ENCODE data around the gene NANOGP8.

NANOGP8 gene

GRCh38 chr15:35054380-35054779 is 30.7 kb downstream of the NANOGP8 start:
- CTCF ChIA-PET, result no interaction called here
- POLR2A ChIA-PET (ENCODE audit: low non-redundant PET), result no interaction called here
- no peak for TF ChIP-seq CTCF (conservative IDR thresholded peaks at IDR 0.05; ENCODE audit: low read depth)

GRCh38 chr15:35047996-35048395 is 37.1 kb downstream of the NANOGP8 start:
- no peak overlapping the region for H3K27ac ChIP-seq
- CTCF ChIA-PET, result interaction anchor here (0.6 kb wide), 1 partner anchor 10 kb away, joined by 6 read pairs; no protein-coding TSS in a partner anchor
- no peak for TF ChIP-seq CTCF (conservative IDR thresholded peaks at IDR 0.05; ENCODE audit: low read depth)
- DNase-seq (ENCODE audit: low spot score), result no peak
- POLR2A ChIA-PET (ENCODE audit: low non-redundant PET), result no interaction called here

More at GRCh38 chr15:35054380-35054779, 30.7 kb downstream of the NANOGP8 start:
- H3K27ac ChIP-seq, result no peak overlapping the region
- DNase-seq (ENCODE audit: low spot score), result no peak

GRCh38 chr15:35047528-35047927 is 37.6 kb downstream of the NANOGP8 start:
- no peak for TF ChIP-seq CTCF (conservative IDR thresholded peaks at IDR 0.05; ENCODE audit: low read depth)
- no peak for DNase-seq (ENCODE audit: low spot score)
- H3K27ac ChIP-seq, result no peak overlapping the region
- CTCF ChIA-PET, result interaction anchor here (0.6 kb wide), 1 partner anchor 10 kb away, joined by 6 read pairs; no protein-coding TSS in a partner anchor
- POLR2A ChIA-PET (ENCODE audit: low non-redundant PET), result no interaction called here

GRCh38 chr15:35043373-35044095 is 41.6 kb downstream of the NANOGP8 start:
- ChIA-PET POLR2A (ENCODE audit: low non-redundant PET) (no interaction called here), CTCF (interaction anchor here (0.7 kb wide), 1 partner anchor 1233 kb away, joined by 3 read pairs; no protein-coding TSS in a partner anchor)
- no peak for TF ChIP-seq CTCF (conservative IDR thresholded peaks at IDR 0.05; ENCODE audit: low read depth)
- no peak overlapping the region for H3K27ac ChIP-seq
- DNase-seq (ENCODE audit: low spot score), result no peak

- no peak overlapping the region for H3K27ac ChIP-seq
- ChIA-PET CTCF (interaction anchor here (0.6 kb wide), 1 partner anchor 87 kb away, joined by 3 read pairs; no protein-coding TSS in a partner anchor), POLR2A (ENCODE audit: low non-redundant PET) (no interaction called here)
- no peak for TF ChIP-seq CTCF (conservative IDR thresholded peaks at IDR 0.05; ENCODE audit: low read depth)
- DNase-seq (ENCODE audit: low spot score), result no peak
Measured at GRCh38 chr15:35040339-35041255, 44.5 kb downstream of the NANOGP8 start.

Data from RWPE1 (cell line).